Esophagus squamous epithelium (tissue), 5 donors: ENCODE results near the gene DNAJC15. TPM values are rescaled to one million over a fixed set of nuclear protein-coding genes. Genes with fewer than 3 reads are reported as not detected.
"Not testable (repeated sequence)": the region's sequence is repeated elsewhere in the genome, so short reads cannot be mapped to it uniquely, and the experiment has no call there.

Experiments
- DNase-seq: peaks from one replicate; lab custom pipeline; 2025; lab: John Stamatoyannopoulos, UW
- H3K27ac ChIP-seq, 4 donors: fragments of 200-600 bp; sonication (generic); one replicate each; pipeline ENCODE4 v1.5.1; 2016 to 2019; ENCODE audit warnings: mild to moderate bottlenecking in 1 of 4
- H3K27me3 ChIP-seq, 4 donors: fragments of 200-600 bp; sonication (generic); 1 replicate in 3 of 4; 2 replicates in 1 of 4; pipeline versions ENCODE4 v1.5.1 to v1.6.0; 2017 to 2021; ENCODE audit warnings: antibody characterized with exemption in 1 of 4
- H3K36me3 ChIP-seq, 3 donors: fragments of 200-600 bp; sonication (generic); one replicate each; pipeline ENCODE4 v1.5.1; 2016 to 2019
- H3K4me1 ChIP-seq, 3 donors: fragments of 200-600 bp; sonication (generic); one replicate each; pipeline ENCODE4 v1.5.1; 2017 to 2019
- H3K4me3 ChIP-seq, 4 donors: fragments of 200-600 bp; sonication (generic); 1 replicate in 3 of 4; 2 replicates in 1 of 4; pipeline ENCODE4 v1.5.1; 2016 to 2019; ENCODE audit warnings: mild to moderate bottlenecking in 2 of 4, moderate library complexity in 1 of 4
- H3K9me3 ChIP-seq, 3 donors: fragments of 200-600 bp; sonication (generic); one replicate each; pipeline ENCODE4 v1.5.1; 2016 to 2019
- POLR2A ChIP-seq, 4 donors: fragments of 450-650 bp; IDR thresholded peaks; one replicate each; pipeline ENCODE4 v1.6.1; 2017; ENCODE audit warnings: antibody characterized with exemption in 4 of 4, mild to moderate bottlenecking in 4 of 4, moderate library complexity in 3 of 4
- WGBS, 2 donors: methylation state at CpG; one replicate each; pipeline ENCODE4 v1.1.5; 2018; 5-methylcytosine and 5-hydroxymethylcytosine counted together
- intact Hi-C: fragments of 100-400 bp; cut with DNase I; formaldehyde crosslinking; loops from one replicate; pipeline ENCODE4 v1.15.0; 2022
- total RNA-seq, 4 donors: library from RNA; depleted of rRNA; stranded (reverse); fragments of >200 nt; gene quantifications; one replicate each; pipeline ENCODE4 v1.1.0, GENCODE V29; 2016
- TF ChIP-seq, protein P1 (sequence below), 6 experiments: fragments of 450-650 bp in 4 of 6; fragments of 200-600 bp in 2 of 6; sonication (generic) in 2 of 6; IDR thresholded peaks; one replicate each; pipeline ENCODE4 v1.5.1; 2016 to 2019; ENCODE audit warnings: antibody characterized with exemption in 6 of 6, mild to moderate bottlenecking in 4 of 6, moderate library complexity in 4 of 6
- donor health status: DM: yes; HTN: yes; CAD: no.

The DNAJC15 gene
- total RNA-seq, 4 donors from 2014 or later: 2.9 to 15.0 (median 9.0) TPM

DNA sequence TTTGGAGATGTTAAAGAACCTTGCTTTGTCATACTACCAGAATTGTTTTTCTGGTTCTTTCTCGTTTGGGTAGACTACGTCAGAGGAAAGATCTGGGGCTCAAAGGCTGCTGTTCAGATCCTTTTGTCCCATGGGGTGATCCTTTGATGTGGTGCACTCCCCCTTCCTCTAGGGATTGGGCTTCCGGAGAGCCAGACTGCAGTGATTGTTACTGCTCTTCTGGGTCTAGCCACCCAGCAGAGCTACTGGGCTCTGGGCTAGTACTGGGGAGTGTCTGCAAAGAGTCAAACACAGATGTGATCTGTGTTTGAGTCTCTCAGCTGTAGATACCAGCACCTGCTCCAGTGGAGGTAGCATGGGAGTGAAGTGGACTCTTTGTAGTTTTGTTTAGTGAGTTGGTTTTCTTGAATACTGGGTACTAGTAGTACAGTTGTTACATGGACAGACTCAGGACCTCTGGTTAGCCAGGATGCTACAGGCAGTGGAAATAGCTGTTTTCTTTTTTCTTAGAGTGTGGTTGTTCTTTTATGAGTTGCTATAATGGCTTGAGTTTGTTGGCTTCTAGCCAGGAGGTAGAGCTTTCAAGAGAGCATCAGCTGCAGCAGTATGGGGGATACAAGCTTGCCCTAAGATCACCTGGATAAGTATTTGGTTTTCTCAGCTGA is 34.4 kb downstream of the DNAJC15 start:
- Histone ChIP-seq H3K4me1 (peaks cover 19 to 57% (median 29%) of the 10 kb centered on the region in 3 donors), H3K4me3 (no peak overlapping the region), H3K36me3 (peaks cover 0 to 8% (median 0%) of the 10 kb centered on the region in 3 donors), H3K9me3 (no peaks in the 10 kb centered on the region), H3K27ac (peak overlapping the region; percentile 15 to 71 (median 35)), H3K27me3 (no peaks in the 10 kb centered on the region)
- intact Hi-C loops: no loop called here
- WGBS, 2 donors: 45% methylated on average over 2 of the region's 3 CpGs; no CpG with 5 or more reads in 1 of the 2 donors
- DNase-seq: no peak
- no peak for TF ChIP-seq POLR2A (IDR thresholded peaks at IDR 0.05)
- TF ChIP-seq, protein P1, sequence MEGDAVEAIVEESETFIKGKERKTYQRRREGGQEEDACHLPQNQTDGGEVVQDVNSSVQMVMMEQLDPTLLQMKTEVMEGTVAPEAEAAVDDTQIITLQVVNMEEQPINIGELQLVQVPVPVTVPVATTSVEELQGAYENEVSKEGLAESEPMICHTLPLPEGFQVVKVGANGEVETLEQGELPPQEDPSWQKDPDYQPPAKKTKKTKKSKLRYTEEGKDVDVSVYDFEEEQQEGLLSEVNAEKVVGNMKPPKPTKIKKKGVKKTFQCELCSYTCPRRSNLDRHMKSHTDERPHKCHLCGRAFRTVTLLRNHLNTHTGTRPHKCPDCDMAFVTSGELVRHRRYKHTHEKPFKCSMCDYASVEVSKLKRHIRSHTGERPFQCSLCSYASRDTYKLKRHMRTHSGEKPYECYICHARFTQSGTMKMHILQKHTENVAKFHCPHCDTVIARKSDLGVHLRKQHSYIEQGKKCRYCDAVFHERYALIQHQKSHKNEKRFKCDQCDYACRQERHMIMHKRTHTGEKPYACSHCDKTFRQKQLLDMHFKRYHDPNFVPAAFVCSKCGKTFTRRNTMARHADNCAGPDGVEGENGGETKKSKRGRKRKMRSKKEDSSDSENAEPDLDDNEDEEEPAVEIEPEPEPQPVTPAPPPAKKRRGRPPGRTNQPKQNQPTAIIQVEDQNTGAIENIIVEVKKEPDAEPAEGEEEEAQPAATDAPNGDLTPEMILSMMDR (IDR thresholded peaks at IDR 0.05): no peak

DNA sequence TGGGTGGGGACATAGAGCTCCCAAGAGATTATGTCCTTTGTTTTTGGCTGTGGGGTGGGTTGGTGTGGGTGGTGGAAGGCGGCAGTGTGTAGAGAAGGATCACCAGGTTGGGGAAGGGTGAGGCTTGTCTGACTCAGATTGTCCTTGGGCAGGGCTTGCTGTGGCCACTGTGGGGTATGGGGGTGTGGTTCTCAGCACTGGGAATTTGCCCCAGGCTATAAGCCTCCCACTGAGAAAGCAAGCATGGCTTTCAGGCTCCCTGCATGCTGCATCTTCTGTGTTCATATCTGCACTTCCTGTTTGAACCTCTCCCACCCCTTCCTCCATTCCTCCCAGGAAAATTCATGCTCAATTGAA is 34.9 kb downstream of the DNAJC15 start:
- H3K4me1 ChIP-seq: peaks cover 19 to 57% (median 29%) of the 10 kb centered on the region in 3 donors
- H3K27ac ChIP-seq: peak overlapping the region in 3 of 4 donors; percentile 23 to 71 (median 47)
- intact Hi-C loops: no loop called here
- no peak for DNase-seq
- no peak overlapping the region for H3K4me3 ChIP-seq
- WGBS, 2 donors: 11 to 29% methylated on average over 1 of the region's 1 CpG
- TF ChIP-seq, protein P1 (IDR thresholded peaks at IDR 0.05): no peak
- TF ChIP-seq POLR2A (IDR thresholded peaks at IDR 0.05): no peak
- H3K27me3 ChIP-seq: no peaks in the 10 kb centered on the region
- H3K36me3 ChIP-seq: peaks cover 0 to 8% (median 0%) of the 10 kb centered on the region in 3 donors
- H3K9me3 ChIP-seq: no peaks in the 10 kb centered on the region

DNA sequence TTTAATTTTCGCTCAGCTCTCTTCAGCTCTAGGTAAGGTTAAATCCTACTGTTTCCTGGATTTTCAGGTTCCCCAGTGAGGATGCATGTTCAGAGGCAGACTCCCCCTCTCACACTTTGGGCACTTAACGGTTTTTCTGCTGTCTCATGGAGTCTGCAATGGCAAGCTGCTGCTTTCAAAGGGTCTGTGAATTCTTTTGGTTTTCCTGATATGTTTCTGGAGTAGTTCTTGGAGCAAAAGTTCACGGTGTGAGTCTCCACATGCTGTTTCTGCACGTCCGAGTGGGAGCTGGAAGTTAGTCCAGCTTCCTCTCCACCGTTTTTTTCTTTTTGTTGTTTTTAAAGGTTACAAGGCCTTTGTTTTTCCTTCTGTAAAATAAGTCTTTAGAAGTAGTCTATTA is 35.4 kb downstream of the DNAJC15 start:
- H3K36me3 ChIP-seq: peaks cover 0 to 8% (median 0%) of the 10 kb centered on the region in 3 donors
- H3K4me1 ChIP-seq: peaks cover 19 to 55% (median 29%) of the 10 kb centered on the region in 3 donors
- DNase-seq: no peak
- H3K27ac ChIP-seq: peak overlapping the region in 2 of 4 donors; percentile 47 to 71
- TF ChIP-seq, protein P1 (IDR thresholded peaks at IDR 0.05): no peak
- TF ChIP-seq POLR2A (IDR thresholded peaks at IDR 0.05): no peak
- 77 to 92% methylated on average over 6 of the region's 6 CpGs for WGBS, 2 donors
- no peaks in the 10 kb centered on the region for H3K27me3 ChIP-seq
- intact Hi-C loops: no loop called here
- no peaks in the 10 kb centered on the region for H3K9me3 ChIP-seq
- H3K4me3 ChIP-seq: no peak overlapping the region

DNA sequence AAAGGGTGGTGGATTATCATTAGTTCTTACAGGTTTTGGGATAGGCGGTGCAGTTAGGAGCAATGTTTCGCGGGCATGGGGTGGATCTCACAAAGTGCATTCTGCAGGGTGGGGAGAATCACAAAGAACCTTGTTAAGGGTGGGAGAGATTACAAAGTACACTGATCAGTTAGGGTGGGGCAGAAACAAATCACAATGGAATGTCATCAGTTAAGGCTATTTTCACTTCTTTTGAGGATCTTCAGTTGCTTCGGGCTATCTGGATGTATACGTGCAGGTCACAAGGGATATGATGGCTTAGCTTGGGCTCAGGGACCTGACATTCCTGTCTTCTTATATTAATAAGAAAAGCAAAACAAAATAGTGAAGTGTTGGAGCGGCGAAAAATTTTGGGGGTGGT is 36.4 kb downstream of the DNAJC15 start:
- H3K36me3 ChIP-seq, H3K27ac ChIP-seq, H3K9me3 ChIP-seq, H3K27me3 ChIP-seq, DNase-seq, H3K4me3 ChIP-seq, intact Hi-C loops: not testable (repeated sequence)
- WGBS, 2 donors: 83% methylated on average over 7 of the region's 7 CpGs
- H3K4me1 ChIP-seq: peaks cover 16 to 45% (median 25%) of the 10 kb centered on the region in 3 donors

DNA sequence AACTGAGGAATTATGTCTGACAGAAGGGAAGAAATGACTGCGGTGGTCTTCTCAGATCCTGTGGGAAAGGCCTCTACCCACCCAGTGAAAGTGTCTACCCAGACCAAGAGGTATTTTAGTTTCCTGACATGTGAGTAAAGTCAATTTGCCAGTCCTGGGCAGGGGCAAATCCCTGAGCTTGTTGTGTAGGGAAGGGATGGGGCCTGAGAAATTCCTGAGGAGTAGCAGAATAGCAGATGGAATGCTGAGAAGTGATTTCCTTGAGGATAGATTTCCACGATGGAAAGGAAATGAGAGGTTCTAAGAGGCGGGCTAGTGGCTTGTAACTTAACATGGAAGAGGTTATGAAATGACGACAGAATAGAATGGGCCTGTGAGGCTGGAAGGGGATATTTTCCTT is 37.4 kb downstream of the DNAJC15 start:
- H3K27me3 ChIP-seq, H3K9me3 ChIP-seq, H3K27ac ChIP-seq, DNase-seq, H3K4me3 ChIP-seq, H3K36me3 ChIP-seq, intact Hi-C loops: not testable (repeated sequence)
- WGBS, 2 donors: 83 to 84% methylated on average over 4 of the region's 4 CpGs
- H3K4me1 ChIP-seq: peaks cover 12 to 35% (median 22%) of the 10 kb centered on the region in 3 donors

DNA sequence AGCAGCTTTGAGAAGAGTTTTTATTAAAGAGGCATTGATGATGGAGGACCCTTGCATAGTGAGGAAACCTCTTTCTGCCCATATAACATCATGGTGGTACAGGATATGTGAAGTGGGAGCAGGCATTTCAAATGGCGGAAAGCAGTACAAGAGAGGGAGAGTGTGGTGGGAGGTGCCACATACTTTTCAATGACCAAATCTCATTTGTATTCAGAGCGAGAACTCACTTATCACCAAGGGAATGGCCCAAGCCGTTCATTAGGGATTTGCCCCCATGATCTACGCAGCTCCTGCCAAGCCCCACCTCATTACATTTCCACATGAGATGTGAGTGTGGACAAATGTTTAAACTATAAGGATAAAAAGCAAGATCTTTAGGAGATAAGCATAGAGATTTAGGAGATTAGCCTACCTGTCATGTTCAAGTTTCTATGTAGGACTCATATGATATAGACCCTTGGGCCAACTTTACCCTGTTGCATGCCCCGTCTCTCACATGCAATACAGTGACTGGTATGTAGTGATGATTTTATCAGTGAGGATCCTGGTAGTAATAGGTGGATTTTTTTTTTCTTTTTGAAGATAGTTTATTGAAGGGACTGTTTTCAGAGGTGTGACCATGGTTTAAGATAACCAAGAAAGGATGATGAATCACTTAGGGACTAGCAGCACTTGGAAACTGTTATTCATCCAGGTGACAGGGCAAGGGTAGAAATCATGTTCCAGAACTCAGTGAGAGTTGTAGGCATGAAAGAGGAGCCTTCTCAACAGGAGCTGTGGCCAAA is 38.3 kb downstream of the DNAJC15 start:
- DNase-seq: no peak
- 77 to 85% methylated on average over 5 of the region's 5 CpGs for WGBS, 2 donors
- intact Hi-C loops: no loop called here

More for the DNA sequence above, 38.3 kb downstream of the DNAJC15 start:
- TF ChIP-seq, protein P1 (IDR thresholded peaks at IDR 0.05): no peak
- Histone ChIP-seq H3K4me3 (no peak overlapping the region), H3K9me3 (no peaks in the 10 kb centered on the region), H3K27ac (no peak overlapping the region), H3K4me1 (peaks cover 10 to 26% (median 17%) of the 10 kb centered on the region in 3 donors), H3K27me3 (no peaks in the 10 kb centered on the region), H3K36me3 (peaks cover 0 to 17% (median 0%) of the 10 kb centered on the region in 3 donors)
